GM12872 (cell line): ENCODE measurements around the gene MCCC2.

Source experiments
- TF ChIP-seq, protein P1 (sequence below): IDR thresholded peaks from 3 replicates; pipeline ENCODE4 v1.5.1; 2011; ENCODE audit warnings: low read depth, mild to moderate bottlenecking, low read length, moderate library complexity; ENCODE audit not compliant: insufficient read depth

The MCCC2 gene

DNA sequence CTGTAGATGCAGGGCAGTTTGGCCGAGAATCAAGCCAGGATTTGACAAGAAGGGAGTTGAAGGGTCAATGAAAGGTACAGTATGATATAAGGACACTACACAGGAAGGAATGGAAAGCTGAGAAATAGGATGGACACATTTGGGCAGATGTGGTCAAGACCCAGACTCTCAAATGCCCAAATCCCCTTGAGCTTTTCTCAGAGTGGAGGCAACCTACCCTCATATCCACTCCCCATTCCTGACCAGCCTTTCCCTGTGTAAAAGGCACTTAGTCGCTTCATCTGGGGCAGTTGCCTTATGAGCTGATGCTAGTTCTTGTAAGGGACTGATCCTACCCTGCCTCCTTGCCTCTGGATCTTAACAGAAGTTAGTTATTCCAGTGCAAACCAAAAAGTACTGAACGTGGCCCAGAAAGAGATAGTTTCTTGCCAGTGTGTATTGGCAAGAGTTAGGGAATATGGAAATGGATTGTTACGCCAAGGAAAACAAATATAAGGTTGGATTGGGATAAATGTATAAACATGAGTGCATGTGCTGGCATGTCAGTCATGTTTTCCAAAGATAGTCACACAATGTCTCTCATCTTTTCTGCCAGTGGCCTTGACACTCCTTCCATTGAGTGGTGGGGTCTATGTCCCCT, 4.1 kb upstream of the MCCC2 start:
- TF ChIP-seq, protein P1, sequence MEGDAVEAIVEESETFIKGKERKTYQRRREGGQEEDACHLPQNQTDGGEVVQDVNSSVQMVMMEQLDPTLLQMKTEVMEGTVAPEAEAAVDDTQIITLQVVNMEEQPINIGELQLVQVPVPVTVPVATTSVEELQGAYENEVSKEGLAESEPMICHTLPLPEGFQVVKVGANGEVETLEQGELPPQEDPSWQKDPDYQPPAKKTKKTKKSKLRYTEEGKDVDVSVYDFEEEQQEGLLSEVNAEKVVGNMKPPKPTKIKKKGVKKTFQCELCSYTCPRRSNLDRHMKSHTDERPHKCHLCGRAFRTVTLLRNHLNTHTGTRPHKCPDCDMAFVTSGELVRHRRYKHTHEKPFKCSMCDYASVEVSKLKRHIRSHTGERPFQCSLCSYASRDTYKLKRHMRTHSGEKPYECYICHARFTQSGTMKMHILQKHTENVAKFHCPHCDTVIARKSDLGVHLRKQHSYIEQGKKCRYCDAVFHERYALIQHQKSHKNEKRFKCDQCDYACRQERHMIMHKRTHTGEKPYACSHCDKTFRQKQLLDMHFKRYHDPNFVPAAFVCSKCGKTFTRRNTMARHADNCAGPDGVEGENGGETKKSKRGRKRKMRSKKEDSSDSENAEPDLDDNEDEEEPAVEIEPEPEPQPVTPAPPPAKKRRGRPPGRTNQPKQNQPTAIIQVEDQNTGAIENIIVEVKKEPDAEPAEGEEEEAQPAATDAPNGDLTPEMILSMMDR = no peak

GRCh38 chr5:71586052-71586940, 844 bp upstream of the MCCC2 start:
- TF ChIP-seq, protein P1 = no peak

DNA sequence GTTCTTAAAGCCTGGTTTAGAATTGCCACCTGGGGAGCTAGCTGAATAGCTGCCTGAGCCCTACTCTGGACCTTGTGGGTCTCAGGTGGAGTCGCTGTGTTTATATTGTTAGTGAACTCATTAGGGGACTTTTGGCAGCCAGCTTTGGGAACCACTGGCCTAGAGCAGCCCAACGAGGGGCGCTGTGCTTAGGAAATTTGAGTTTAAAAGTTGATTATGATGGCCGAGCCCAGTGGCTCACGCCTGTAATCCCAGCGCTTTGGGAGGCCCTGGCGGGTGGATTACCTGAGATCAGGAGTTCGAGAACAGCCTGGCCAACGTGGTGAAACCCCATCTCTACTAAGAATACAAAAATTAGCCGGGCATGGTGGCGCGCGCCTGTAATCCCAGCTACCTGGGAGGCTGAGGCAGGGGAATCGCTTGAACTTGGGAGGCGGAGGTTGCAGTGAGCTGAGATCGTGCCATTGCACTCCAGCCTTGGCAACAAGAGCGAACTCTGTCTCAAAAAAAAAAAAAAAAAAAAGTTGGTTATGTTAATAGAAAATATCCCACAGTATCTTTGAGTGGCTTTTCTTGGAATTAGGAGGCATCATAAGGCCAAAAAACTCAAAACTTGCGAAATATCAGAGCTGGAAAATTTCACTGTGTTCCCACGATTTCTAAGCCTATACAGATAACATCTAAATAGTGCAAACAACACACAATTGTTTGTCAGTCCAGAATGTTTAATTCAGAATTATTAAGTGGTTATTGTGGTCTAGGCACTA, 809 bp downstream of the MCCC2 start:
- TF ChIP-seq, protein P1 = no peak

DNA sequence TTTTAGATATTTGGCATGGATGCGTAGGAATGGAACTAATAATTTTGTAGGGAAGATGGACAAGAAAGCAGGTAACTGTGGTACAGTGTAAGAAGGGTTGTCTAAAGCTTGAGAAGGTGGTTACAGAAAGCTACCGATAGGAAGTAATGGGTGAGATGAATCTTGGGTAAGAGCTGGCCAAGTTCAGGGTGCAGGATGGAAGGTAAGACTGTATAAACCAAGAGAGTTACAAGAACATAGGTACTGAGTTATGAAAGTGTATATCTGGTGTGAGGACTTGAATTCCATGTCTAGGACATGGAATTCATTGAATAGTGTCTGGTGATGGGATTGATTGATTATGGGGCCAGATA, 1.4 kb downstream of the MCCC2 start:
- TF ChIP-seq, protein P1 = no peak

GRCh38 chr5:71589903-71590302, 2.8 kb downstream of the MCCC2 start:
- TF ChIP-seq, protein P1 = no peak

DNA sequence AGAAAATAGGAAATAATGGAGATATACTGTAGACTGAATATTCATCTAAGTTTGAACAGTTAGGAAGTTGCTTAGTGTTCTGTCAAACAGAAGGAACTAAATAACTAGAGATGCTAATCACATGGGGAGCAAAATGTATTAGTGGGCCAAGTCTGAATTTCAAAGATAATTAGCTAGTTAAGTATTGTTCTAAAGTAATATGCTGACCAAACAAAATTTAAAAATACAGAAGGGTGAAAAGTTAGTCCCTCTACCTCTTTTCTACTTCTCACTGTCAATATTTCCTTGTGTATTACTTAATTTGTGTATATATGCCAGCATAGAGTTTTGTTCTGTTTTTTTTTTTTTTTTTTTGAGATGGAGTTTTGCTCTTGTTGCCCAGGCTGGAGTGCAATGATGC, 4.0 kb downstream of the MCCC2 start:
- TF ChIP-seq, protein P1 = no peak

DNA sequence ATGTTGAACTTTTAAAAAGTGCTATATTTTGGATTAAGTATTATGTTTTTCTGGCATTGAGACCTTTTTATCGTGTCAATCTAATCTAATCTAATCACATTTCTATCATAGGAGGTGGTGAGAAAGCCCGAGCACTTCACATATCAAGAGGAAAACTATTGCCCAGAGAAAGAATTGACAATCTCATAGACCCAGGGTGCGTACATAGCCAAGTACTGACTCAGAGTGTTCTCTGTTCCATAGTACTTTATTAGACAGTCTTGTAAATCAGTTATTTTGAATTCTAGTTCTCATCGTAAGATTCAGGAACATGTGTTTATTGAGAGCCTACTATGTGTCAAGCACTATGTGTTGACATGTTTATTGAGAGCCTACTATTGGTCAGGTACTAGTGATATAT, 9.0 kb downstream of the MCCC2 start:
- TF ChIP-seq, protein P1 = no peak
